Endothelial cell of umbilical vein (primary cell): ENCODE results near the gene ITSN2. TPM values are rescaled to one million over a fixed set of nuclear protein-coding genes. Genes with fewer than 3 reads are reported as not detected.
A peak's percentile ranks its signal among the peaks of the same experiment; 100 is the strongest.

ENCODE experiments used
- BruUV-seq: library from RNA; stranded (reverse); fragments of 400-500 nt; replicated peaks from 2 replicates; lab custom pipeline; 2021; lab: Mats Ljungman, UMichigan
- CTCF ChIA-PET: fragments of 300-600, 350-600 bp; sonication (Branson Sonifier 250); formaldehyde crosslinking; loops from one replicate; lab custom pipeline; 2021; ENCODE audit warnings: antibody characterized with exemption, inconsistent platforms; lab: Charles Lee
- POLR2A ChIA-PET: fragments of 300-600, 350-600 bp; sonication (Branson Sonifier 250); formaldehyde crosslinking; loops from one replicate; lab custom pipeline; 2021; ENCODE audit warnings: antibody characterized with exemption, inconsistent platforms; lab: Charles Lee
- DNase-seq: peaks from one replicate; pipeline ENCODE4 v3.0.0-alpha.2; 2011; ENCODE audit warnings: low read depth, low spot score
- FAIRE-seq: peaks from 2 replicates; lab custom pipeline; 2011; peaks lifted over from hg19 to GRCh38; lab: Jason Lieb, UNC
- H2AFZ ChIP-seq: 2 replicates; pipeline ENCODE4 v1.6.0; 2012; ENCODE audit warnings: low read depth, low read length, control low read depth, inconsistent platforms
- H3K27ac ChIP-seq: 2 replicates; pipeline ENCODE4 v1.5.1; 2011; ENCODE audit warnings: low read depth, mild to moderate bottlenecking, control low read depth, low read length, moderate library complexity; ENCODE audit not compliant: insufficient read depth
- H3K27me3 ChIP-seq, 2 experiments: 2 replicates each; pipeline versions ENCODE4 v1.6.0 to v1.6.1; 2011; ENCODE audit warnings: low read length in 2 of 2, mixed read lengths in 1 of 2; ENCODE audit not compliant: control insufficient read depth in 2 of 2, insufficient read depth in 2 of 2
- H3K36me3 ChIP-seq, 2 experiments: 2 replicates in 1 of 2; 3 replicates in 1 of 2; pipeline ENCODE4 v1.5.1; 2011; ENCODE audit warnings: low read length in 2 of 2, mild to moderate bottlenecking in 1 of 2, moderate library complexity in 1 of 2; ENCODE audit not compliant: control insufficient read depth in 2 of 2, insufficient read depth in 2 of 2; ENCODE audit errors: extremely low read depth in 1 of 2
- H3K4me1 ChIP-seq: 3 replicates; pipeline ENCODE4 v1.5.1; 2011; ENCODE audit warnings: mild to moderate bottlenecking, low read length; ENCODE audit not compliant: control insufficient read depth, insufficient read depth; ENCODE audit errors: extremely low read depth
- H3K4me2 ChIP-seq: 2 replicates; pipeline ENCODE4 v1.6.1; 2011; ENCODE audit warnings: low read length, control low read depth, mixed read lengths; ENCODE audit not compliant: insufficient read depth
- H3K4me3 ChIP-seq, 3 experiments: fragments of 200-600 bp in 1 of 3; sonication (generic), shearing (Covaris generic) in 1 of 3; replicated peaks in 1 of 3; 2 replicates each; pipeline ENCODE4 v1.5.1; 2011 to 2016; ENCODE audit warnings: control low read depth in 3 of 3, low read length in 3 of 3, mild to moderate bottlenecking in 2 of 3, inconsistent platforms in 1 of 3, low read depth in 1 of 3, moderate library complexity in 1 of 3; ENCODE audit not compliant: insufficient read depth in 1 of 3
- H3K79me2 ChIP-seq: 2 replicates; pipeline ENCODE4 v1.6.0; 2012; ENCODE audit warnings: low read length, inconsistent platforms; ENCODE audit not compliant: control insufficient read depth, insufficient read depth
- H3K9ac ChIP-seq: replicated peaks from 2 replicates; pipeline ENCODE3; 2011; ENCODE audit warnings: low read length, control low read depth; ENCODE audit not compliant: insufficient read depth; ENCODE audit errors: extremely low read depth
- H3K9me1 ChIP-seq: replicated peaks from 3 replicates; pipeline ENCODE4 v1.6.0; 2011; ENCODE audit warnings: mild to moderate bottlenecking, low read length; ENCODE audit not compliant: control insufficient read depth, insufficient read depth; ENCODE audit errors: extremely low read depth
- H3K9me3 ChIP-seq: replicated peaks from 2 replicates; pipeline ENCODE4 v1.5.1; 2012; ENCODE audit warnings: low read length, inconsistent platforms; ENCODE audit not compliant: control insufficient read depth, insufficient read depth
- H4K20me1 ChIP-seq: replicated peaks from 2 replicates; pipeline ENCODE3; 2011; ENCODE audit warnings: mild to moderate bottlenecking, low read length; ENCODE audit not compliant: control insufficient read depth, insufficient read depth; ENCODE audit errors: extremely low read depth
- FOS ChIP-seq: IDR thresholded peaks from 2 replicates; pipeline ENCODE4 v1.6.1; 2011; ENCODE audit warnings: mild to moderate bottlenecking, low read length, moderate library complexity, borderline replicate concordance; ENCODE audit not compliant: insufficient read depth
- JUN ChIP-seq: IDR thresholded peaks from 2 replicates; pipeline ENCODE4 v1.6.1; 2011; ENCODE audit warnings: borderline replicate concordance, low read depth; ENCODE audit not compliant: insufficient read length, insufficient read depth
- MYC ChIP-seq: IDR thresholded peaks from one replicate; pipeline ENCODE4 v1.6.1; 2011; ENCODE audit warnings: mild to moderate bottlenecking, low read depth, low read length
- POLR2A ChIP-seq: IDR thresholded peaks from 2 replicates; pipeline ENCODE4 v1.6.1; 2012; ENCODE audit warnings: low read depth, mild to moderate bottlenecking, control low read depth, low read length
- POLR2AphosphoS5 ChIP-seq: IDR thresholded peaks from 2 replicates; pipeline ENCODE4 v1.6.1; 2012; ENCODE audit warnings: low read depth, mild to moderate bottlenecking, control low read depth, low read length, moderate library complexity; ENCODE audit not compliant: insufficient read depth
- dilution Hi-C: fragments of 300-500 bp; cut with MboI; formaldehyde crosslinking; loops from one replicate; pipeline ENCODE4 v1.15.0; 2019; ENCODE audit warnings: low sequenced_read_pairs; ENCODE audit not compliant: extremely low pct_ligation_motif_present
- intact Hi-C: fragments of 100-400 bp; cut with micrococcal nuclease; formaldehyde crosslinking; loops from one replicate; pipeline ENCODE4 v1.10.0; 2022
- polyA plus RNA-seq, 4 experiments: library from polyadenylated mRNA; depleted of rRNA in 3 of 4; stranded (reverse) in 3 of 4; unstranded in 1 of 4; fragments of >200 nt; gene quantifications; 2 replicates each; pipeline versions ENCODE4 v1.2.1 to v1.2.3, GENCODE V29; 2011 to 2012; ENCODE audit warnings: missing spikeins in 1 of 4
- total RNA-seq: library from RNA; stranded (reverse); gene quantifications from 2 replicates; pipeline ENCODE4 v1.2.3, GENCODE V29; 2021
- TF ChIP-seq, protein P1 (sequence below), 2 donors: IDR thresholded peaks; 1 replicate in 1 of 2; 2 replicates in 1 of 2; pipeline ENCODE4 v1.5.1; 2011; ENCODE audit warnings: low read length in 2 of 2, mild to moderate bottlenecking in 2 of 2, moderate library complexity in 2 of 2, control low read depth in 1 of 2, inconsistent platforms in 1 of 2, low read depth in 1 of 2; ENCODE audit not compliant: insufficient read depth in 1 of 2; ENCODE audit errors: extremely low read depth in 1 of 2
- TF ChIP-seq, protein P2 (sequence below): IDR thresholded peaks from 2 replicates; pipeline ENCODE4 v1.6.1; 2011; ENCODE audit not compliant: insufficient read depth, insufficient read length

The ITSN2 gene
- total and polyA plus RNA-seq, 2 donors (not counting 3 experiments of a cell fraction or from before 2014, with no cell fraction given), result 30.5 to 56.8 TPM

DNA sequence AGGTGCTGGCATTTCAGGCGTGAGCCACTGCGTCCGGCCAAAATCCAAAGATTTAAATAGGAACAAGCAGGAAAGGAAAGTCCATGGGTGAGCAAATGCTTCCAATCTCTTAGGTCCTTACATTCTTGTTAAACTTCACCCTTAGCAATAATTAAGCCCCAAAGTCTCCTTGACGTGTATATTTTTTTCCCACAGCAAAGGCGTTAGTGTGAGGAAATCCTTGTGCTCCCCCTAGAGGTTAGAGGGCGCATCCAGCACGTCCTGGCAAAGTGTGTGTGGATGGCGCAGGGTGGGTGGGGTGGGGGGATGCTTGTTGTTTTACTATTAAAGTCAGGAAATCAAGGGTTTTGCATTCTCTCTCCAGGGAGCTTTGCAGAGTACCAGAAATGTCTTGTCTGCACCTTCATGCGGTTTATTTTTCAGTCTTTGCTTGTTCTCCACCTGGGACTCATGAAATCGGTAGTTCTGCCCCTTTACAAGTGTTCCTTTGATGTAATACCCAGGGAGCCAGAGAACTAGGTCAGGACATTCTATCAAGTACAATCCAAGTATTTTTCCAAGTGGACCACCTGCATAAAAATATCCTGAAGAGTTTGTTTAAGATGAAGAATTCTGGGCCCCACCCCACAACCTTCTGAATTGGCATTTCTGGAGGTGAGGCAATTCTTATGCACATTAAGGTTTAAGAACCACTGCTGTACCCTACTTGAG lies 22.2 kb upstream of the ITSN2 start:
- FAIRE-seq (peak; percentile 60), DNase-seq (peak; percentile 66)
- no peak overlapping the region for H2AFZ ChIP-seq
- no peaks in the 10 kb centered on the region for H3K79me2 ChIP-seq
- intact Hi-C loops (loop anchor here (1.0 to 5.0 kb wide), 3 partner anchors 70 to 298 kb away; partner anchors contain the start of gene TP53I3), dilution Hi-C loops (no loop called here)
- H3K4me2 ChIP-seq, result no peak overlapping the region
- CTCF ChIA-PET, result interaction anchor here (1.4 to 2.6 kb wide), 3 partner anchors 126 to 298 kb away, joined by 3 to 6 read pairs (median 4); partner anchors contain the start of gene TP53I3
- no peak overlapping the region for H3K4me3 ChIP-seq
- BruUV-seq, result no TSS peak
- H3K9ac ChIP-seq, result no peak overlapping the region
- H3K27me3 ChIP-seq, result no peaks in the 10 kb centered on the region
- H4K20me1 ChIP-seq, result no peaks in the 10 kb centered on the region
- no peaks in the 10 kb centered on the region for H3K36me3 ChIP-seq
- H3K9me1 ChIP-seq, result no peaks in the 10 kb centered on the region
- POLR2A ChIA-PET, result no interaction called here
- no peaks in the 10 kb centered on the region for H3K9me3 ChIP-seq
- H3K27ac ChIP-seq, result no peak overlapping the region
- H3K4me1 ChIP-seq, result no peaks in the 10 kb centered on the region
- TF ChIP-seq POLR2A (no peak), MYC (no peak)
- TF ChIP-seq, protein P1, sequence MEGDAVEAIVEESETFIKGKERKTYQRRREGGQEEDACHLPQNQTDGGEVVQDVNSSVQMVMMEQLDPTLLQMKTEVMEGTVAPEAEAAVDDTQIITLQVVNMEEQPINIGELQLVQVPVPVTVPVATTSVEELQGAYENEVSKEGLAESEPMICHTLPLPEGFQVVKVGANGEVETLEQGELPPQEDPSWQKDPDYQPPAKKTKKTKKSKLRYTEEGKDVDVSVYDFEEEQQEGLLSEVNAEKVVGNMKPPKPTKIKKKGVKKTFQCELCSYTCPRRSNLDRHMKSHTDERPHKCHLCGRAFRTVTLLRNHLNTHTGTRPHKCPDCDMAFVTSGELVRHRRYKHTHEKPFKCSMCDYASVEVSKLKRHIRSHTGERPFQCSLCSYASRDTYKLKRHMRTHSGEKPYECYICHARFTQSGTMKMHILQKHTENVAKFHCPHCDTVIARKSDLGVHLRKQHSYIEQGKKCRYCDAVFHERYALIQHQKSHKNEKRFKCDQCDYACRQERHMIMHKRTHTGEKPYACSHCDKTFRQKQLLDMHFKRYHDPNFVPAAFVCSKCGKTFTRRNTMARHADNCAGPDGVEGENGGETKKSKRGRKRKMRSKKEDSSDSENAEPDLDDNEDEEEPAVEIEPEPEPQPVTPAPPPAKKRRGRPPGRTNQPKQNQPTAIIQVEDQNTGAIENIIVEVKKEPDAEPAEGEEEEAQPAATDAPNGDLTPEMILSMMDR (IDR thresholded peaks at IDR 0.05; ENCODE audit: extremely low read depth in 1 of 2, insufficient read depth in 1 of 2, low read depth in 1 of 2, low read length in 2 of 2), result peak; percentile 30 to 78

DNA sequence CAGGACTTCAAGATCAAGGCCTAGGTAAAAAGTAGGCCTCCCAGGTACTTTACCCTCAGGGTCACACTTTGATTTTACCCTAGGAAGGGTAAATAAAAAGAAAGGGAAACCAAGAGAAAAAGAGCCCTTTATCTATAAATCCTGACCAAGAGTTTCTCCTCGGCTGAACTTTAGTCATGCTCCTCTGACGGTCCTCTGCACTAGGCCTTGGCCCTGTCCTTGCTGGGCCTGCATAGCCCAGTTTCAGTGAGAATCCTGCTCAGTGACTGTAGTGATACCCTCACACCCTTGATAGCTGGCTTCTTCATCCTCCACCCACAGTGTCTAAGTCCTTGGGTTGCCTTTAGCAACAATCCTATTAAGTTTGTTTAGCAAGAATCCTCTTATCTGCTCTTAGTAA lies 20.5 kb upstream of the ITSN2 start:
- H3K27ac ChIP-seq, result no peak overlapping the region
- FAIRE-seq, result no peak

More for the DNA sequence above, 20.5 kb upstream of the ITSN2 start:
- H3K4me2 ChIP-seq, result no peak overlapping the region
- no peaks in the 10 kb centered on the region for H3K79me2 ChIP-seq
- dilution Hi-C loops, result no loop called here
- no peak overlapping the region for H3K4me3 ChIP-seq
- intact Hi-C loops, result loop anchor here (5.0 kb wide), 1 partner anchor 69 kb away; no protein-coding TSS in a partner anchor
- no peaks in the 10 kb centered on the region for H3K36me3 ChIP-seq
- CTCF ChIA-PET, result interaction anchor here (1.0 to 1.4 kb wide), 3 partner anchors 51 to 297 kb away, joined by 3 to 4 read pairs (median 3); partner anchors contain the start of gene TP53I3
- H3K9ac ChIP-seq, result no peak overlapping the region
- H3K27me3 ChIP-seq, result no peaks in the 10 kb centered on the region
- POLR2A ChIA-PET, result no interaction called here
- BruUV-seq, result no TSS peak
- no peak for DNase-seq
- no peaks in the 10 kb centered on the region for H3K4me1 ChIP-seq
- no peaks in the 10 kb centered on the region for H3K9me3 ChIP-seq
- H2AFZ ChIP-seq, result no peak overlapping the region
- no peaks in the 10 kb centered on the region for H3K9me1 ChIP-seq
- no peaks in the 10 kb centered on the region for H4K20me1 ChIP-seq
- TF ChIP-seq, protein P2, sequence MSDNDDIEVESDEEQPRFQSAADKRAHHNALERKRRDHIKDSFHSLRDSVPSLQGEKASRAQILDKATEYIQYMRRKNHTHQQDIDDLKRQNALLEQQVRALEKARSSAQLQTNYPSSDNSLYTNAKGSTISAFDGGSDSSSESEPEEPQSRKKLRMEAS, result no peak
- no peak for TF ChIP-seq POLR2AphosphoS5
- TF ChIP-seq FOS, result no peak
- TF ChIP-seq JUN, result no peak
